ENCODE results near the gene TMEM231.

The TMEM231 gene

GRCh38 chr16:75488322-75488721 is 67.7 kb downstream of the TMEM231 start:
- DNase-seq (ENCODE audit: low read depth) = no peak

Measured in stromal cell of bone marrow (primary cell).